ENCODE data around the gene HOXC9.

Gene HOXC9

GRCh38 chr12:54032627-54033100, 32.7 kb downstream of the HOXC9 start, which contains the start of gene HOXC5 (continued):
- TF ChIP-seq RBAK (tag by site-specific recombination; IDR thresholded peaks at IDR 0.05) (no peak; the same call in 1 of the 2 replicates), ZNF24 (tag by site-specific recombination; IDR thresholded peaks at IDR 0.05) (peak; percentile 94), ZNF624 (tag by site-specific recombination; IDR thresholded peaks at IDR 0.05) (no peak), GFI1B (tag by site-specific recombination; IDR thresholded peaks at IDR 0.05) (no peak), SETDB1 (IDR thresholded peaks at IDR 0.05; ENCODE audit: insufficient read length, low read length) (no peak), ZNF473 (tag by site-specific recombination; IDR thresholded peaks at IDR 0.05) (no peak), ZNF354C (tag by site-specific recombination; IDR thresholded peaks at IDR 0.05; ENCODE audit: borderline replicate concordance, low read depth) (no peak), ZNF664 (tag by site-specific recombination; IDR thresholded peaks at IDR 0.05) (0 out of 2 replicates have a peak, but pooled peaks have one; percentile 7), ZNF266 (tag by site-specific recombination; IDR thresholded peaks at IDR 0.05; ENCODE audit: low read depth) (no peak), ZNF394 (tag by site-specific recombination; IDR thresholded peaks at IDR 0.05; ENCODE audit: borderline replicate concordance) (peak; percentile 97), ZNF830 (tag by site-specific recombination; IDR thresholded peaks at IDR 0.05; ENCODE audit: low read depth) (no peak), ZNF544 (tag by site-specific recombination; IDR thresholded peaks at IDR 0.05) (no peak), TRIM28 (IDR thresholded peaks at IDR 0.05; ENCODE audit: borderline replicate concordance, low read length) (no peak), ZNF19 (tag by site-specific recombination; IDR thresholded peaks at IDR 0.05; ENCODE audit: low read depth) (no peak), ZNF488 (tag by site-specific recombination; IDR thresholded peaks at IDR 0.05) (no peak), ZNF621 (tag by site-specific recombination; IDR thresholded peaks at IDR 0.05) (no peak), ZFP69B (tag by site-specific recombination; IDR thresholded peaks at IDR 0.05) (peak; percentile 85), HOXC10 (CRISPR knock-in tag; IDR thresholded peaks at IDR 0.05) (no peak), KLF7 (tag by site-specific recombination; IDR thresholded peaks at IDR 0.05; ENCODE audit: borderline replicate concordance) (peak; percentile 49; the same call in 1 of the 2 replicates), ZNF114 (tag by site-specific recombination; IDR thresholded peaks at IDR 0.05) (no peak), SCRT1 (tag by site-specific recombination; IDR thresholded peaks at IDR 0.05; ENCODE audit: borderline replicate concordance) (no peak), HOXA7 (CRISPR knock-in tag; IDR thresholded peaks at IDR 0.05; ENCODE audit: borderline replicate concordance) (no peak), OVOL3 (tag by site-specific recombination; IDR thresholded peaks at IDR 0.05) (peak; percentile 29; the same call in 1 of the 2 replicates), GLI2 (tag by site-specific recombination; IDR thresholded peaks at IDR 0.05; ENCODE audit: borderline replicate concordance, low read depth) (no peak), ZNF223 (tag by site-specific recombination; IDR thresholded peaks at IDR 0.05) (no peak; the same call in 1 of the 2 replicates), GLIS2 (tag by site-specific recombination; IDR thresholded peaks at IDR 0.05) (no peak)
- TF ChIP-seq, protein P1, sequence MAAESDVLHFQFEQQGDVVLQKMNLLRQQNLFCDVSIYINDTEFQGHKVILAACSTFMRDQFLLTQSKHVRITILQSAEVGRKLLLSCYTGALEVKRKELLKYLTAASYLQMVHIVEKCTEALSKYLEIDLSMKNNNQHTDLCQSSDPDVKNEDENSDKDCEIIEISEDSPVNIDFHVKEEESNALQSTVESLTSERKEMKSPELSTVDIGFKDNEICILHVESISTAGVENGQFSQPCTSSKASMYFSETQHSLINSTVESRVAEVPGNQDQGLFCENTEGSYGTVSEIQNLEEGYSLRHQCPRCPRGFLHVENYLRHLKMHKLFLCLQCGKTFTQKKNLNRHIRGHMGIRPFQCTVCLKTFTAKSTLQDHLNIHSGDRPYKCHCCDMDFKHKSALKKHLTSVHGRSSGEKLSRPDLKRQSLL (tag by site-specific recombination; IDR thresholded peaks at IDR 0.05) = no peak
- TF ChIP-seq, protein P2, sequence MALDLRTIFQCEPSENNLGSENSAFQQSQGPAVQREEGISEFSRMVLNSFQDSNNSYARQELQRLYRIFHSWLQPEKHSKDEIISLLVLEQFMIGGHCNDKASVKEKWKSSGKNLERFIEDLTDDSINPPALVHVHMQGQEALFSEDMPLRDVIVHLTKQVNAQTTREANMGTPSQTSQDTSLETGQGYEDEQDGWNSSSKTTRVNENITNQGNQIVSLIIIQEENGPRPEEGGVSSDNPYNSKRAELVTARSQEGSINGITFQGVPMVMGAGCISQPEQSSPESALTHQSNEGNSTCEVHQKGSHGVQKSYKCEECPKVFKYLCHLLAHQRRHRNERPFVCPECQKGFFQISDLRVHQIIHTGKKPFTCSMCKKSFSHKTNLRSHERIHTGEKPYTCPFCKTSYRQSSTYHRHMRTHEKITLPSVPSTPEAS (tag by site-specific recombination; IDR thresholded peaks at IDR 0.05) = peak; percentile 60
- TF ChIP-seq, protein P3, sequence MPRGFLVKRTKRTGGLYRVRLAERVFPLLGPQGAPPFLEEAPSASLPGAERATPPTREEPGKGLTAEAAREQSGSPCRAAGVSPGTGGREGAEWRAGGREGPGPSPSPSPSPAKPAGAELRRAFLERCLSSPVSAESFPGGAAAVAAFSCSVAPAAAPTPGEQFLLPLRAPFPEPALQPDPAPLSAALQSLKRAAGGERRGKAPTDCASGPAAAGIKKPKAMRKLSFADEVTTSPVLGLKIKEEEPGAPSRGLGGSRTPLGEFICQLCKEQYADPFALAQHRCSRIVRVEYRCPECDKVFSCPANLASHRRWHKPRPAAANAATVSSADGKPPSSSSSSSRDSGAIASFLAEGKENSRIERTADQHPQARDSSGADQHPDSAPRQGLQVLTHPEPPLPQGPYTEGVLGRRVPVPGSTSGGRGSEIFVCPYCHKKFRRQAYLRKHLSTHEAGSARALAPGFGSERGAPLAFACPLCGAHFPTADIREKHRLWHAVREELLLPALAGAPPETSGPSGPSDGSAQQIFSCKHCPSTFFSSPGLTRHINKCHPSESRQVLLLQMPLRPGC (tag by site-specific recombination; IDR thresholded peaks at IDR 0.05) = peak; percentile 94
- TF ChIP-seq, protein P4, sequence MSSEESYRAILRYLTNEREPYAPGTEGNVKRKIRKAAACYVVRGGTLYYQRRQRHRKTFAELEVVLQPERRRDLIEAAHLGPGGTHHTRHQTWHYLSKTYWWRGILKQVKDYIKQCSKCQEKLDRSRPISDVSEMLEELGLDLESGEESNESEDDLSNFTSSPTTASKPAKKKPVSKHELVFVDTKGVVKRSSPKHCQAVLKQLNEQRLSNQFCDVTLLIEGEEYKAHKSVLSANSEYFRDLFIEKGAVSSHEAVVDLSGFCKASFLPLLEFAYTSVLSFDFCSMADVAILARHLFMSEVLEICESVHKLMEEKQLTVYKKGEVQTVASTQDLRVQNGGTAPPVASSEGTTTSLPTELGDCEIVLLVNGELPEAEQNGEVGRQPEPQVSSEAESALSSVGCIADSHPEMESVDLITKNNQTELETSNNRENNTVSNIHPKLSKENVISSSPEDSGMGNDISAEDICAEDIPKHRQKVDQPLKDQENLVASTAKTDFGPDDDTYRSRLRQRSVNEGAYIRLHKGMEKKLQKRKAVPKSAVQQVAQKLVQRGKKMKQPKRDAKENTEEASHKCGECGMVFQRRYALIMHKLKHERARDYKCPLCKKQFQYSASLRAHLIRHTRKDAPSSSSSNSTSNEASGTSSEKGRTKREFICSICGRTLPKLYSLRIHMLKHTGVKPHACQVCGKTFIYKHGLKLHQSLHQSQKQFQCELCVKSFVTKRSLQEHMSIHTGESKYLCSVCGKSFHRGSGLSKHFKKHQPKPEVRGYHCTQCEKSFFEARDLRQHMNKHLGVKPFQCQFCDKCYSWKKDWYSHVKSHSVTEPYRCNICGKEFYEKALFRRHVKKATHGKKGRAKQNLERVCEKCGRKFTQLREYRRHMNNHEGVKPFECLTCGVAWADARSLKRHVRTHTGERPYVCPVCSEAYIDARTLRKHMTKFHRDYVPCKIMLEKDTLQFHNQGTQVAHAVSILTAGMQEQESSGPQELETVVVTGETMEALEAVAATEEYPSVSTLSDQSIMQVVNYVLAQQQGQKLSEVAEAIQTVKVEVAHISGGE (tag by site-specific recombination; conservative IDR thresholded peaks at IDR 0.05; ENCODE audit: low read depth) = peak; percentile 44; the same call in 1 of the 2 replicates
- TF ChIP-seq, protein P5, sequence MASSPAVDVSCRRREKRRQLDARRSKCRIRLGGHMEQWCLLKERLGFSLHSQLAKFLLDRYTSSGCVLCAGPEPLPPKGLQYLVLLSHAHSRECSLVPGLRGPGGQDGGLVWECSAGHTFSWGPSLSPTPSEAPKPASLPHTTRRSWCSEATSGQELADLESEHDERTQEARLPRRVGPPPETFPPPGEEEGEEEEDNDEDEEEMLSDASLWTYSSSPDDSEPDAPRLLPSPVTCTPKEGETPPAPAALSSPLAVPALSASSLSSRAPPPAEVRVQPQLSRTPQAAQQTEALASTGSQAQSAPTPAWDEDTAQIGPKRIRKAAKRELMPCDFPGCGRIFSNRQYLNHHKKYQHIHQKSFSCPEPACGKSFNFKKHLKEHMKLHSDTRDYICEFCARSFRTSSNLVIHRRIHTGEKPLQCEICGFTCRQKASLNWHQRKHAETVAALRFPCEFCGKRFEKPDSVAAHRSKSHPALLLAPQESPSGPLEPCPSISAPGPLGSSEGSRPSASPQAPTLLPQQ (tag by site-specific recombination; IDR thresholded peaks at IDR 0.05) = peak; percentile 83

Measured in HEK293 (cell line).